Urothelium cell line (cell line): Measurements from ENCODE around the gene BCKDHB.
"Not testable (repeated sequence)": the region's sequence is repeated elsewhere in the genome, so short reads cannot be mapped to it uniquely, and the experiment has no call there.

ENCODE experiments used
- DNase-seq: peaks from one replicate; pipeline ENCODE4 v3.0.0; 2011; ENCODE audit warnings: low spot score, mixed read lengths
- FAIRE-seq: peaks from 2 replicates; lab custom pipeline; 2011; peaks lifted over from hg19 to GRCh38; lab: Jason Lieb, UNC

BCKDHB gene

DNA sequence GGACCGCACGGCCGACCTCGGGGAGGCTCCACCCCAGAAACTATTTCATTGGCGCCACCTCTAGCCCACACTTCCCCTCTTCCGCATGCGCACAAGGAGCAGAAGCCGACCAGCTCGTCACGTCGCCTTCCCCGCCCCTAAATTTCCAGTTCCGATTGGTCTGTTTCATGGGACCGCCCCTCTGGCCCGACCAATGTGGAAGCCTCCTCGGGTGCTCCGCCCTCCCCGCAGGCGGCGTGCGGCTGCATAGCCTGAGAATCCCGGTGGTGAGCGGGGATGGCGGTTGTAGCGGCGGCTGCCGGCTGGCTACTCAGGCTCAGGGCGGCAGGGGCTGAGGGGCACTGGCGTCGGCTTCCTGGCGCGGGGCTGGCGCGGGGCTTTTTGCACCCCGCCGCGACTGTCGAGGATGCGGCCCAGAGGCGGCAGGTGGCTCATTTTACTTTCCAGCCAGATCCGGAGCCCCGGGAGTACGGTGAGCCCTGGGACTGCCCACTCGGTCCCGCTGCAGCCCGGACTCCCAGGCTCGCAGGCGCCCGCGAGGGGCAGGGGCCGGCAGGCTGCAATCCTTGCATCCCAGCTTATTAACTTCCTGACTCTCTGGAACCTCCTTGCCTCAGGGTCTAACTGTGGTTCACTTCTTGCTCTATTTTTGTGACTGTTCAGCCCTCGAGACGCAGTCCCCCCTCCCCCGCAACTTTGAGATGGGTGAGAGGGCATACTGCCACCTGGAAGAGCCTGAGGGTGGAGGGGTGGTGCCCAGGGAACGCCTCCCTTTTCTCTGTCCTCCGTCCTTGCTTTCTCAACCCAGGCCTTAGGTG is at the start of gene BCKDHB:
Gene BCKDHB, plus strand, starts transcription at position 254 of the 818 bp plus-strand sequence. Its CDS starts 23 bp downstream, at position 277.
- FAIRE-seq (no peak), DNase-seq (peak; percentile 92)

- DNase-seq (no peak), FAIRE-seq (no peak)
These were observed 45.7 kb upstream of the BCKDHB start for GRCh38 chr6:80060774-80061173.

DNA sequence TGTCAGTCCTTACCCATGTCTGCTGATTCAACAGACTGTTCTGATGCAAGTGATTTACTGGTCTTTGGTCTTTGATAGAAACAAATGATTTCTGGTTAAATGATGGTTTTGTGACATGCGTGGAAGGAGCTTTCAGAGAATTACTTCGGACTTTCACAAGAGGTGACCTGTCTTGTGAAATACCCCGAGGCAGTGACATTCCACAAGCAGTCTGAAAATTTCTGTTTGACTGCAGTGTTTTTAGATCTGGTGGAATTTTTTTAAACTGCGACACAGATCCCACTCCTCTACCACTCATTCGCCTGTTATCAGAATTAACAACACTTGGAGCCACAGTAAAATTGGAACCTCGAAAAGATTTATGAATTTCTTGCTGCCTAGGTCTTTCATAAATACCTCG is 38.3 kb upstream of the BCKDHB start:
- DNase-seq, FAIRE-seq: not testable (repeated sequence)

- not testable (repeated sequence) for FAIRE-seq
These were observed 36.0 kb upstream of the BCKDHB start for GRCh38 chr6:80070431-80070830.

GRCh38 chr6:80077067-80077466 is 29.4 kb upstream of the BCKDHB start:
- DNase-seq (no peak), FAIRE-seq (no peak)

More at GRCh38 chr6:80070431-80070830, 36.0 kb upstream of the BCKDHB start:
- DNase-seq: not testable (repeated sequence)

- no peak for FAIRE-seq
- no peak for DNase-seq
These were observed 17.8 kb upstream of the BCKDHB start for GRCh38 chr6:80088637-80089036.

DNA sequence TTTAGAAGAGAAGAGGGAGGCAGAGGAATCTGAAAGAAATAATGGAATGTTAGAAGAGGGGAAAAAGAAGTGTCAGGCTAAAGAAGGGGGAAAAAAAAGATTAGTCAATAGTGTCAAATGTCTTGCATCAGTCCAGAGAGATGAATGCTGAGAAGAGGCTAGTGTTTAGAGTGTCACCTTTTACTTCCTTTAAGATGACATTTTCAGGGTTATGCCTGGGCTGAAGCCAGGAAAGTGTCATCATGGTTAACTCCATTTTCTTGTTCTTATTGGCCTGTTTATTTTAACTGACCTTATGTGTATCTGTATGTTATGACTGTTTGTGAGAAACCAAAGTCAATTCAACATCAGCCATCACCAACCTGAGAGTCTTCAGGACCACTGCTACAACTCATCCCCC is 15.0 kb upstream of the BCKDHB start:
- no peak for FAIRE-seq
- no peak for DNase-seq

DNA sequence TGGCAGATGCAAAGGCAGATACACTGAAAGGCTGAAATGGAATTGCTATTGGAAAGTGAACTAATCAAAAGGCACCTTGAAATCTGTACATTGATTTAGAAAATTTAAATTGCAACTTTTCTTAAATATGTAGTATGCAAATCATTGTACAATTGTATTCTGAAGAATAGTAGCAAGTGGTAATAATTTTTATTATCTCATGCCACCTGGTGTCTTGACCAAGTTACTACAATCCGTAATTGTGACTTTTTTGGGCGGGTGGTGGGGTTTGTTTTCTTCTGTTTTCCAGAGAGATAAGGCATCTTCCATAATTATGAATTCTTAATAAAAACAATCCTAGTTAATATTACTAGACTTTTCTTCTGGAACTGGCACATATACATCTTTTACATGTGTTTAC is 12.5 kb upstream of the BCKDHB start:
- no peak for FAIRE-seq
- peak; percentile 7 for DNase-seq

DNA sequence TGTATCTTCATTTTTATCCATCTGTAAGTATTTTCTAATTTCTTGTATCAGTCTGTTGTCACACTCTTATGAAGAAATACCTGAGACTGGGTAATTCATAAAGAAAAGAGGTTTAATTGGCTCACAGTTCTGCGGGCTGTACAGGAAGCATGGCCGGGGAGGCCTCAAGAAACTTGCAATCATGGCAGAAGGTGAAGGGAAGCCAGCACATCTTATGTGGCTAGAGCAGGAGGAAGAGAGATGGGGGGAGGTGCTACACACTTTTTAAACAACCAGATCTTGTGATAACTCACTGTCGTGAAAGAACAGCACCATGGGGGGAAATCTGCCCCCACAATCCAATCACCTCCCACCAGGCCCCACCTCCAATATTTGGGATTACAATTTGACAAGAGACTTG is 10.9 kb upstream of the BCKDHB start:
- no peak for DNase-seq
- FAIRE-seq: no peak

GRCh38 chr6:80098392-80098791 is 8.1 kb upstream of the BCKDHB start:
- FAIRE-seq: no peak
- DNase-seq: no peak

- FAIRE-seq (no peak), DNase-seq (no peak)
These were observed 2.0 kb upstream of the BCKDHB start for GRCh38 chr6:80104520-80104919.

GRCh38 chr6:80105972-80106417 is 476 bp upstream of the BCKDHB start:
- DNase-seq: no peak
- FAIRE-seq: no peak

DNA sequence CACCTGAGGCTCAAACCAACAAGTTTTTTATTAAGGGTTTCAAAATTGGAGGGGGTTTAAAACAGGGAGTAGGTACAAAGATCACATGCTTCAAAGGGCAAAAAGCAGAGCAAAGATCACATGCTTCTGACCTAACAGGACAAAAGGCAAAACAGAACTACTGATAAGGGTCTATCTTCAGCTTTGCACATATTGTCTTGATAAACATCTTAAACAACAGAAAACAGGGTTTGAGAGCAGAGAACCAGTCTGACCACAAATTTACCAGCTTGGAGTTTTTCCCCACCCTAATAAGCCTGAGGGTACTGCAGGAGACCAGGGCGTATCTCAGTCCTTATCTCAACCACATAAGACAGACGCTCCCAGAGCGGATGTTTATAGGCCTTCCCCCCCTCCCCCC is 16.1 kb downstream of the BCKDHB start:
- FAIRE-seq: not testable (repeated sequence)

DNA sequence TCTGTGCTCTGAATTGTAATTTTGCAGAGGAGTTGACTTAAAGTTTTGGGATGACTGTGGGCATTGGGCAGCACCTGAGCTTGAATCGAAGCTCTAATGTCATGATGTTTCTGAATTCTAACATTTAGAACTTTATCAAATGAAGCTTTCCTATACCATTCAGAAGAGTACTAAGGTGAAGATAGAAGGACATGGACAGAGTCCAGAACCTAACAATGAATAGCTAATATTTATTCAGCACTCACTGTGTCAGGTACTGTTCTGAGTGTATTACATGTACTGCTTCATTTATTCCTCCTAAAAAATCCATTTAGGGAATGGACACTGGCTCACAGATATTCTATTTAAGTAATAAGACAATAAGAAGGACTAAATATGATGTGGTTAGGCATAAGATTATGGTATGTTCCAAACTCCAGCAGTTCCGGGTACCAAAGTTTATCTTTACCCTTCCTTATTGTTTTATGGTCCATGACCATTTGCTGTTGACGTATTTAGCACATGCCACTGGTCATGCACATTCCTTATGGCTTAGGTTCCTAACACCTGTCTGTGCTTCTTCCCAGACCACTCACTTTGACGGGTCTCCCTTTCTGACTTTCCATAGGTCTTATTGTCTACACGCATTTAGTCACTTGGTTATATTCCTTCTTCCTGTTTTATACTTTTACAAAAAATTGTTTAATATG is 20.3 kb downstream of the BCKDHB start:
- no peak for DNase-seq
- FAIRE-seq: no peak

More for the DNA sequence above, 16.1 kb downstream of the BCKDHB start:
- DNase-seq: not testable (repeated sequence)

DNA sequence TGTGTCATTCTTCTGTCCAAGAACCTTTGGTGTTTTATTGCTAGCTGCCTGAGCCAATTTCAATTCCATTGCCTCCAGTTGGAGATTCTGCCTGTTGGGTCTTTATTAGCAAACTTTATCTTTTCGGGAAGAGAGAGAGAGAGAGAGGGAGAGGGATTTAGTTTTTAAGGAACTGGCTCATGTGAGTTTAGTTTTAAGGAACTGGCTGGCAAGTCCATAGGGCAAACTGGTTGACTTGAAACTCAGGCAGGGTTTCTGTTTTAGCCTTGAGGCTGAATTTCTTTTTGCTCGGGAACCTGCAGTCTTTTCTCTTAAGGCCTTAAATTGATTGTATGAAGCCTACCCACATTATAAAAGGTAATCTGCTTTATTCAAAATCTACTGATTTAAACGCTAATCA is 23.0 kb downstream of the BCKDHB start:
- FAIRE-seq: no peak
- DNase-seq: no peak

GRCh38 chr6:80133020-80133419 is 26.5 kb downstream of the BCKDHB start:
- peak; percentile 32 for DNase-seq
- FAIRE-seq: no peak

DNA sequence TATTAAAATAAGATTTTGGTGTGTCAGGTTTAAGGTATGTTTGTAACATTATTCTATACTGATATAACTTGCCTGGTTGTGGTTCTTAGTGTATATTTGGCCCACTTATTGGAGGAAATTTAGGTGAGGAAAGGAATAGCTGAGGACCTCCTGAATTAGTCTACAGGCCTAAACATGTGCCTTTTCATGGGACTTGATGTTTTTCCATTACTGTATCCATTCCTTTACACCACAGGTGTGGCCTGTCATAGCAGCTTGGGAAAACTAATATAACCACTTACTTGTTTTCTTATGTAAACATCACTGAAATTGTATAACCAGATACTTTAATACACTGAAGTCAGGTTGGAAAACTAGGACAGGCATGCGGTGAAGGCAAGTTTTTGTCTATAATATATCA is 27.6 kb downstream of the BCKDHB start:
- no peak for FAIRE-seq
- no peak for DNase-seq

- FAIRE-seq (no peak), DNase-seq (no peak)
These were observed 36.1 kb downstream of the BCKDHB start for GRCh38 chr6:80142586-80142985.

GRCh38 chr6:80143419-80143937 is 37.0 kb downstream of the BCKDHB start:
- DNase-seq: peak; percentile 37
- no peak for FAIRE-seq

GRCh38 chr6:80144753-80145315 is 38.4 kb downstream of the BCKDHB start:
- DNase-seq: no peak
- no peak for FAIRE-seq

DNA sequence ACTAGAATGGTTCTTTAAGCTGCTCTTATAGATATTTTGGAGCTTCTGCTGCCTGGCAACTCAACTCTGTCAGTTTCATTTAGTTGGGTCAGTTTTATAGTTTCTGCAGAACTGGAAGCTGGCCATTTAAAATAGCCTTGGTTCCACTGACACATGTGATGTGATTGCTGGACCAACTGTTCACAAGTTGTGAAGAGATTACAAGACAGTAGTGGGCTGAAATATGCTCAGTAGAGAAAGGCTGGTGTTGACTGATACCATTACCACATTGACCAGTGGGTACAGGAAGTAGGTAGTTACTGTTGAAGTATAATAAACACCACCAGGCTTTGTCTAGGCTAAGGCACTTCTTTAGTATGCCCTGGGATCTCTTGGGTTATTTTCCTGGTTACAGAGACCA is 39.0 kb downstream of the BCKDHB start:
- FAIRE-seq (no peak), DNase-seq (no peak)
